OCI-LY3 (cell line): ENCODE data around the gene WDPCP.

Experiments
- H2AFZ ChIP-seq: fragments of 200-600, 300-600 bp; shearing (Covaris generic); 2 replicates; pipeline ENCODE4 v1.6.0; 2014; ENCODE audit warnings: antibody characterized with exemption, low read depth, low read length
- H3K27ac ChIP-seq: fragments of 200-600, 300-600 bp; sonication (generic); 2 replicates; pipeline ENCODE4 v1.5.1; 2014; ENCODE audit warnings: mild to moderate bottlenecking, low read length, moderate library complexity, mixed read lengths
- H3K27me3 ChIP-seq: fragments of 200-600, 300-600 bp; sonication (generic); 2 replicates; pipeline ENCODE4 v1.6.1; 2014; ENCODE audit warnings: low read depth, low read length, mixed read lengths
- H3K36me3 ChIP-seq: fragments of 200-600, 300-600 bp; sonication (generic); replicated peaks from 2 replicates; pipeline ENCODE3; 2014; ENCODE audit warnings: low read depth, low read length, mixed read lengths
- H3K4me1 ChIP-seq: fragments of 300-600, 200-600 bp; sonication (generic); 2 replicates; pipeline ENCODE4 v1.6.1; 2014; ENCODE audit warnings: low read length, mixed read lengths
- H3K4me2 ChIP-seq: fragments of 200-600, 300-600 bp; sonication (generic); 2 replicates; pipeline ENCODE4 v1.6.1; 2014; ENCODE audit warnings: low read length, mixed read lengths
- H3K4me3 ChIP-seq: fragments of 300-600, 200-600 bp; sonication (generic); 2 replicates; pipeline ENCODE4 v1.5.1; 2014; ENCODE audit warnings: antibody characterized with exemption, mild to moderate bottlenecking, low read length, moderate library complexity
- H3K79me2 ChIP-seq: fragments of 300-600, 200-600 bp; shearing (Covaris generic); 2 replicates; pipeline ENCODE4 v1.6.1; 2014; ENCODE audit warnings: mild to moderate bottlenecking, low read length, mixed read lengths
- H3K9ac ChIP-seq: fragments of 300-600, 200-600 bp; shearing (Covaris generic); 2 replicates; pipeline ENCODE4 v1.6.0; 2014; ENCODE audit warnings: mild to moderate bottlenecking, low read length, moderate library complexity
- H3K9me3 ChIP-seq: fragments of 200-600, 300-600 bp; shearing (Covaris generic); 2 replicates; pipeline ENCODE4 v1.6.1; 2014; ENCODE audit warnings: low read length, mixed read lengths; ENCODE audit not compliant: insufficient read depth
- H4K20me1 ChIP-seq: fragments of 200-600, 300-600 bp; sonication (generic); 2 replicates; pipeline ENCODE4 v1.6.1; 2016; ENCODE audit warnings: low read length, mixed read lengths; ENCODE audit not compliant: insufficient read depth
- CTCF ChIP-seq: fragments of 200-600, 300-600 bp; sonication (generic); IDR thresholded peaks from 2 replicates; pipeline ENCODE4 v1.5.1; 2014; ENCODE audit warnings: antibody characterized with exemption, low read length, low read depth
- EZH2phosphoT487 ChIP-seq: fragments of 200-600 bp; shearing (Covaris generic); IDR thresholded peaks from 2 replicates; pipeline ENCODE4 v1.6.1; 2018; ENCODE audit warnings: antibody characterized with exemption, mixed run types, low read depth

WDPCP gene

GRCh38 chr2:63587814-63588384 is 378 bp downstream of the WDPCP start:
- H3K27me3 ChIP-seq = no peaks in the 10 kb centered on the region
- H2AFZ ChIP-seq = peak overlapping the region; percentile 86
- H3K79me2 ChIP-seq = peaks cover 57% of the 10 kb centered on the region
- peak overlapping the region; percentile 96 for H3K4me2 ChIP-seq
- no peaks in the 10 kb centered on the region for H3K9me3 ChIP-seq
- H3K36me3 ChIP-seq = peaks cover 13% of the 10 kb centered on the region
- 0 out of 2 replicates have a peak, but pooled peaks cover 3% of the 10 kb centered on the region for H4K20me1 ChIP-seq
- peak overlapping the region; percentile 94 for H3K4me3 ChIP-seq
- peaks cover 18% of the 10 kb centered on the region for H3K4me1 ChIP-seq
- H3K9ac ChIP-seq = peak overlapping the region; percentile 74
- TF ChIP-seq EZH2phosphoT487 (no peak), CTCF (no peak)
- peak overlapping the region; percentile 77 for H3K27ac ChIP-seq

GRCh38 chr2:63582873-63583272 is 5.4 kb downstream of the WDPCP start:
- Histone ChIP-seq H4K20me1 (no peaks in the 10 kb centered on the region), H3K79me2 (peaks cover 15% of the 10 kb centered on the region), H3K27me3 (no peaks in the 10 kb centered on the region), H3K36me3 (no peaks in the 10 kb centered on the region), H3K4me1 (peaks cover 10% of the 10 kb centered on the region), H3K4me2 (no peak overlapping the region), H3K9me3 (no peaks in the 10 kb centered on the region), H2AFZ (no peak overlapping the region), H3K9ac (no peak overlapping the region), H3K4me3 (no peak overlapping the region), H3K27ac (no peak overlapping the region)
- TF ChIP-seq CTCF (no peak), EZH2phosphoT487 (no peak)

GRCh38 chr2:63581298-63581961 is 6.8 kb downstream of the WDPCP start:
- no peak overlapping the region for H3K4me3 ChIP-seq
- H2AFZ ChIP-seq = no peak overlapping the region
- peaks cover 3% of the 10 kb centered on the region; the same call in 1 of the 2 replicates for H3K79me2 ChIP-seq

More at GRCh38 chr2:63581298-63581961, 6.8 kb downstream of the WDPCP start:
- Histone ChIP-seq H3K27me3 (no peaks in the 10 kb centered on the region), H3K4me2 (no peak overlapping the region), H3K27ac (no peak overlapping the region), H4K20me1 (no peaks in the 10 kb centered on the region), H3K4me1 (peaks cover under 1% of the 10 kb centered on the region; the same call in 1 of the 2 replicates), H3K9ac (no peak overlapping the region), H3K36me3 (no peaks in the 10 kb centered on the region), H3K9me3 (no peaks in the 10 kb centered on the region)
- TF ChIP-seq EZH2phosphoT487 = no peak
- TF ChIP-seq CTCF = no peak
